Ramos (cell line): ENCODE results near the gene ADGRL3.

Experiments
- in situ Hi-C: fragments of 300-500 bp; cut with MboI; formaldehyde crosslinking; loops from one replicate; pipeline ENCODE4 v1.14.3; 2022; ENCODE audit warnings: low sequenced_read_pairs; ENCODE audit not compliant: unreplicated experiment

ADGRL3 gene

DNA sequence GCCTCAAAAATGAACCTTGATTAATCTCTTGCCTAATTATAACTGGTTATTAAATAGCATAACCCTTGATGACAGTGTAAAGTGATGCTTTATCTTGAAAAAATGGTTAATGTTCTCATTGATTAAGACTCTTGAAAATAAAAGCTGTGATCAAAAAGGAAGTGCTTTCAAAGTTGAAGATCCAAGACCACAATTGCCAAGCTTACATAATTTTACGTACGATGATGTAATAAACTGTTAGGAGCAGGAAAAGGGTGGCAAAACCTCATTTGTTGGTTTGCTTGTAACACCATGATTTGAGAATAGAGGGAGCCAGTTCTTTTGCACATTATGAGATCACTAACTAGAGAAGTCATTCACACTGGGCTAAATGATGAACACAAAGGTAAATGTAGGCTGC, 322.2 kb downstream of the ADGRL3 start:
- in situ Hi-C loops = no loop called here

DNA sequence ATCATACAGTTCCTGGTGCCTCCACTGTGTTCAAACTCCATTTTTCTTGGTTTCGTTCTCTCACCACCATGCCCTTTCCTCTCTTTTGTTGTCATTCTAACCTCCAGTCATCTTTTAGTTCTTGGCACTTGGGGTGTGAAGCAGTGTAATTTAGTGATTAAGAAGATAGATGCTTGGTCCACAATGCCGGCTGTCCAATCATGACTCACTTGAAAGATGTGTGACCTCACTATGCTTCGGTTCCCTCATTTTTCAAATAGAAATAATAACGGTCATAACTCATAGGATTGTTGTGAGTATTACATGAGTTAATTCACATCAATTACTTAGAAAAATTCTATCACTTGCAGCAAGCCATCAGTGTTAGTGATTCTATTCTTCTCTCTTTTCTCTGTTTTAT, 327.8 kb downstream of the ADGRL3 start:
- in situ Hi-C loops = no loop called here

DNA sequence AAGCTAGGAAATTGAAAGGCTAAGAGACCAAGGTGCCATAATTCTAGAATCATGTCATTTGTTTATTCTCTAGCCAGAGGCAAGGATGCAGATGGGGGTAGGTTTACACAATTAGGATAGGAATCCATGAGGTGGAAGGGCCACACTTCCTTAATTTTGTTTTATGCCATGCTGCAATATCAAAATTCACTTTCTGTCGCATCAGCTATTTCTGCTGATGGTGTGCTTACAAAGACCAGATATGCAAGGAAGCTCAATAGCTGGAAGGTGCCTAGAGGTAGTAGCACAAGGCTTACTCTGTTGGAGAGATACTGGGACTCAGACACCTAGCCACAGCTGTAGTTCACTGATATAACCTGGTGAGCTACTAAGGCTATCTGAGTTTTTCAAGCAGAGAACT, 328.5 kb downstream of the ADGRL3 start:
- in situ Hi-C loops = no loop called here

DNA sequence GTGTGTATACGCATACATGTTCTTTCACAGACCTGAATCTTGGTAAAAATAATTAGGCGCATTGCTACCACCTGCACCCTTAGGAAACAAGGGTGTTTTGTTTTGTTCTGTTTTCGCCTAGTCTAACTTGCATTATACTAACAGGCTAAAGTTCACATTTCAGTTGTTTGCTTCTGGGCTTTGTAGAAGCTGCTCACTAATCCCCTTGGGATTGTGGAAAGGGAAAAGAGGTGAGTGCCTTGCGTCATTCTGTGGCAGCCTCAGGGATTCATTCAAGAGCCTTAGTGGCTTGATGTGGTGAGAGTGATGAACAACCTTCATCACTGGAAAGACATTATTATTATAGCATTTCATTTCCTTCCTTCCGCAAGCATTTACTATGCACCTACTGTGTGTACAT, 331.1 kb downstream of the ADGRL3 start:
- in situ Hi-C loops = no loop called here

DNA sequence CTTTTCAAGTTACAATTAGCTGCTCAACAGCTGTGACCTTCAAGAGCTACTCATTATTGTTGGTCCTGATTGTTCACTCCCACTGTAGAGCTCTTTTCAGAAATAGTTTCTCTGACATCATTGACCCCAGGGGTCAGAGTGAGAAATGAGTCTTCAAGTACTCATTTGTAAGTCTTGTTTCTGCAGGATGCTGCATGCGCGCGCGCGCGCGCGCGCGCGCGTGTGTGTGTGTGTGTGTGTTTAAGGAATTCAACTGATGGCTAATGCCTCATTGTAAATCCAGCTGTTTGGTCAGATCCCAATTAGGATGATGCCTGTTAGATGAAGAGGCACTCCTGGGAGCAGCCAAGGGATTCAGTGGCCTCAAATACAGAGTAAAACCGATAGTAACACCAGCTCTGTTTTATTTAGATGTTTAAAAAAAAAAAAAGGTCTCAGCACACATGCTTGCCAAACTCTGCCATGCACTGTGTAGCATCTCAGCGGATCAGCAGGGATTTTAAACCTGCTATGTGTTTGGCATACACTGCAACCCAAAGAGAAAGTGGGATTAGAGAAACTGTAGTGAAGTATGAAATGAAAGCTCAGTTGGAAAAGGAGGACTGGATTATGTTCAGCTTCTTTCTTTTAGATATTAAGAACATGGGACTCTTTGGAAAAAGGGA, 332.3 kb downstream of the ADGRL3 start:
- in situ Hi-C loops = no loop called here

DNA sequence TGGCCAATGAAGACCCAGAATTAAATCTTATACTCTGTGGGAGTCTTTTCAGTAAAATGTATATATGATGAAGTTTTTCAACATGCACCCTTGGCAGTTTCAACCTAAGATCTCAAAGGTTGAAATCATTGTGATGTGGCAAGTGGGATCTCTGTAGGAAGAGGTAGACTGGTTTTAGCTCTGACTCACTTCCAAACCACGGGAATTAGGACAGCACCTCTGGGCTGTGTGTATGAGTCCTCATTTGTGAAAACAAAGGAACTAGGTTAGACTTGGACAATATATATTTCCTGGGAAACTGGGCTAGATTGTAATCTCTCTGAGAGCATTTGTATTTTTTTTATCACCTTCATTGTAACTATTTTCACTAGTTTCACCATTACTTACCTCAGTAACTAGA, 333.0 kb downstream of the ADGRL3 start:
- in situ Hi-C loops = no loop called here

DNA sequence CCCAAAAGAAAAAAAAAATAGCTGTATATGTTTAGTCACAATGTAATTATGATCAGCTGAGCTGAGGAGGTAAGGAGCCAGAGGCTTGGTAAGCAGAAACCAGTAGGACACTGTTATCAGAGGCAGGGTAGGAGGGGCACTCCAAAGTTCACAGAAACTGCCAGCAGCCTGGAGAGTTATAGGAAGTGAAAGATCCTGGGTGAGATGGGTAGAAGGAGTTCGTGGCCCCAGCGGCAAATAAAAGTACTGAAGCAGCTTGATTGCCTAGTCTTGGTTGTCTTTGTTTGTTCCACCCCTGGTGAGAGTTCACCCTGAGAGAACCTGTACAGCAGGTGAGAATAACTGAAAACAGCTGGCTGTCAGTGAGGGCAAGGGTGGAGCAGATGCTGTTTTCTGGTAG, 340.8 kb downstream of the ADGRL3 start:
- in situ Hi-C loops = no loop called here

DNA sequence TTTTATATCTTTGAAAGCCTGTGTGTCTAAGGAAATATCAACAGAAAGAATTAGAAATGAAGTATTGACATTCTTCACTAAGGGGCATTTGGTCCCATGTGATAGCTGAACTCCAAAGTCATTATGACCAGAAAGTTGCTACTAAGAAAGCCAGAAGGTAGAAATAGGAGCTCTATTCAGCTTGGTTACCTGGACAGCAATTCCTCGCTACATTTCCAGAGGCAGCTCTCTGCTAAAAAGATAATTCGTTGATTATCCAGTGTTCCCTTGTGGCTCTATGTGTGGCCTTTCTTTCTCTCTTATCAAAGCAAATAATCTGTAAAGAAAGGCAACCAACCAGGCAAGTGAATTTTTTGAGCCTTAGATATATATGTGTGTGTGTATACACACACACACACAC, 341.3 kb downstream of the ADGRL3 start:
- in situ Hi-C loops = no loop called here

DNA sequence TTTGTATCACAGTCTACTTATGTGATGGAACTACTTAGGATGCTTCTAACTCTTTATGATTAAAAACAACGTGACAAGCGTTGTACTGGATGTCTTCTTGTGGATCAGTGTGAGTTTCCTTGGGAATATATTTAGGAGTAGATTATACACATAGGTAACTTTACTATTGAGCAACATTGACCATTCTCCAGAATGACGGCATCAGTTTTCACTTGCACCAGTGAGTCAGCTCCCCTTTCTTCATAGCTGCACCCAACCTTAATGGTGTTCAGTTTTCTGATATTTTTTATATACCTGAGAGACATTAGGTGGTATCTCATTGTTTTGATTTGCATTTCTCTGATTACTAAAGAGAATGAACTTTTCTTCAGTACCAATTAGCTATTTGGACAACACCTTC, 343.9 kb downstream of the ADGRL3 start:
- in situ Hi-C loops = no loop called here

DNA sequence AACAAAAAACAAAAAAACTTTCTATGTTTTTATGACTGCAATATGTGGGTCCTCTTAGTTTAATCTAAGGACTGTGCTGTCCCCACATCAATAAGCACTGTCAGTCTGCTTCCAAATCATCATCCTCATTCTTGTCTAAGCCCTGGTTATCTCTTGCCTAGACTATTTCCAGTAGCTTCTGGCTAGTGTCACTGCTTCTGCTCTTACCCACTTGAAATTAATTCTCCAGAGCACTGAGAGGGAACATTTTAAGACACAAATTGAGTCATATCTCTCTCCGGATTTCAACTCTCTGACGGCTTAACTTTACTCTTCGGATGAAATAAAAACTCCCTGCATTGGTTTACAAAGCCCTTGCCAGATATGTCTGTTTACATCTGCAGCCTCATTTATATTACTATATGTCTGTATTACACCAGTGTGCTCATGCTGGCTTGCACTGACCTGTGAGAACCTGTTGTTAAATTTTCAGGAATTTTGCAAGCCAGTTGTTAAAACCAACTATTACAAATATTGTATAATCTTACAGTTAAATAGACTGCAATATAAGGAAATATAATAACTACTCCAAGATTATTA, 345.9 kb downstream of the ADGRL3 start:
- in situ Hi-C loops = no loop called here

DNA sequence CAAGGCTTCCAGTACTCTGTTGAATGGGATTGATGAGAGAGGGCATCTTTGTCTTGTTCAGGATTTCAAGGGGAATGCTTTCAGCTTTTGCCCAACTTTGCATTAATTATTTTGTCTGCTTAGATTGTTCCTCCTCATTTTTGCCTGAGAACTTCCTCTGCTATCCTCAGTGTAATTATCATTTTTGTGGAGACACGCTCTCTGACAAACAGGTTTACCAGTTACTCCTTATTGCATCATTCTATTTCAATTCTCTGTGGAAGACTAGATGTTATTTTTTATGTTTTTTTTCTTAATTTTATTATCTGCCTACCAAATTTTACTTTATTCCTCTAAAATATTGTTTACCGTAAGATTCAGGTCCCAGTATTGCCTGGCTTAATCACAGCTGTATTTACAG, 349.2 kb downstream of the ADGRL3 start:
- in situ Hi-C loops = no loop called here

DNA sequence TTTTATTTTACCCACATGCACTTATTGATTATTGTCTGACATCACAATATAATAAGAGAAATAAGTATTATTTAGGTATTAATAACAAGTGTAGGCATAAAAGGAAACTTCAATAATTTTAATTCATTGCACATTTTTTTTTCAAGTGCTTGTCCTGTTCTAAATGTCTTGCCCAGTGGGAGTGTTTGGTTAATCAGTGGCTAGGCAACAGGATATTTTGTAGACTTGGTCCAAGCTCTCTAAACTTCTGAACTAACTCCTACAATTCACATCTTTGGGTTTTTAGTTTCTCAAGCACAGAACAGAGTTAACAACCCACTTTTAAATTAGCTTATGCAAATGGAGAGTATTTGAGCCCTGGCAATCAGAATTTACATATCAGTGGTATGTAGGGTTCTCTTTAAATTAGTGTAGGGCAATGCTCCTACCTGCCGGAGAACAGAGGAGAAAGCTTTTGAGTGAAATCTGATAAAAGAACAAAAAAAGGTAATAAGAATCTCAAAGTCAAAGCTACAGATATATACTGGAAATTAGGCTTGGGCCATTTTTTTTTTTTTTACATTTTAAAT, 353.5 kb downstream of the ADGRL3 start:
- in situ Hi-C loops = no loop called here

DNA sequence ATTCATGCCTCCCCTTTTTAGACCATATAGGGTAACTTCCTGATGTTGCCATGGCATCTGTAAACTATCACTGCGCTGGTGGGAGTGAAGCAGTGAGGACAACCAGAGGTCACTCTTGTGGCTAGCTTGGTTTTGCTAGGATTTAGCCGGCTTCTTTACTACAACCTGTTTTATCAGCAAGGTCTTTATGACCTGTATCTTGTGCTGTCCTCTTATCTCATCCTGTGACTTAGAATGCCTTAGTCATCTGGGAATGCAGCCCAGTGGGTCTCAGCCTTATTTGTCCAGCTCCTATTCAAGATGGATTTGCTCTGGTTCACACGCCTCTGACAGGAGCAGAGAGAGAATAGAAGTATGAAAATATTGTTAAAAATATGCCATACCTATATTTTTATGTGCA, 355.7 kb downstream of the ADGRL3 start:
- in situ Hi-C loops = no loop called here

DNA sequence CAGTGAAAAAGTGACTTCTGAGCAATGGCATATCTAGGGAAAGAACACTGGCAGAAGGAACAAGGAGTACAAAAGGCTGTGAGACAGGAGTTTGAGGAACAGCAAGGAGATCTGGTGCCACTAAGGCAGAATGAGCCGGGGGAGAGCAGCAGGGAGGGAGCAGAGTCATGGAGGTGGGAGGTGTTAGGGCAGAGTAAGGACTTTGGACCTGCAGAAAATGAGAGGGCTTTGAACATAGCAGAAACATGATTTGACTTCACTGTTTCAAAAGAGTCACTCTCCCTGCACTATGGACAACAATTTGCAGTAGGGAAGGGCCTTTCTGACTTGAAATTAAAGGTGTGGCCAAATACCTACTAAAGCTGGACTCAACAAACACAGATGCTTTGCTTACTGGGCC, 356.2 kb downstream of the ADGRL3 start:
- in situ Hi-C loops = no loop called here

DNA sequence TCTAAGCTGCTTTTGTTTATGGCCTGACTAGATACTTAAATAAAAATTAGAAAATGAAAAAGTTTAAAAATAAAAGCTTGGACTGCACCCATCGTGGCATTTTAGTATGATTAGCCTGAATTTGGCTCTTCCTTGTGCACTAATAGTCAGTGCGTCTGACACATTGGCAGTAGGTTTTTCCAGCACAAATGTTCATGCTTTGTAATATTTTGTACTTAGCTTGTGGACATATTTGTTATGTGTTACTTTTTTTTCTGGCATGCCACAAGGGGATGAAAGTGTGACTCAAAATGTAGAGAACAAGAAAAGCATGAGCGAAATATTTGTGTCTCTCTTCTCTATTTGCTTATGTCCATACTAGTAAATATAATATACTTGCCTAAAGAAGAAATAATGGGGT, 359.3 kb downstream of the ADGRL3 start:
- in situ Hi-C loops = no loop called here

DNA sequence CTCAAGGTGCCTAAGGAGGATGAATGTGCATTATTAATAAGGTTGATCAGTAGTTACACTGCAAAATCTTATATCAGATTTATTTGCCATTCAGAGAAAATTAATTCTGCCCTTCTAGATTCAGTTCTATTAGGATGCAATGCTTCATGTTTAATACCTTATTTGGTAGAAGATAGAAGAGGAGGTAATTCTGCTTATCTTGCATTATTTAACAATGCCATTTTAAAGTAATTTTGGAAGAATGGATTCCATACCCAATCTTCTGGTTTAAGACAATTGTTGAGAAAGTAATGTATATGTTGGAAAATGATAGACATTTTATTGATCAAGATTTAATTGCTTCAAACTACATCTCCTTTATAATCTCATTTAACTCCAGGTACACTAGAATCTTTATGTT, 360.9 kb downstream of the ADGRL3 start:
- in situ Hi-C loops = no loop called here

DNA sequence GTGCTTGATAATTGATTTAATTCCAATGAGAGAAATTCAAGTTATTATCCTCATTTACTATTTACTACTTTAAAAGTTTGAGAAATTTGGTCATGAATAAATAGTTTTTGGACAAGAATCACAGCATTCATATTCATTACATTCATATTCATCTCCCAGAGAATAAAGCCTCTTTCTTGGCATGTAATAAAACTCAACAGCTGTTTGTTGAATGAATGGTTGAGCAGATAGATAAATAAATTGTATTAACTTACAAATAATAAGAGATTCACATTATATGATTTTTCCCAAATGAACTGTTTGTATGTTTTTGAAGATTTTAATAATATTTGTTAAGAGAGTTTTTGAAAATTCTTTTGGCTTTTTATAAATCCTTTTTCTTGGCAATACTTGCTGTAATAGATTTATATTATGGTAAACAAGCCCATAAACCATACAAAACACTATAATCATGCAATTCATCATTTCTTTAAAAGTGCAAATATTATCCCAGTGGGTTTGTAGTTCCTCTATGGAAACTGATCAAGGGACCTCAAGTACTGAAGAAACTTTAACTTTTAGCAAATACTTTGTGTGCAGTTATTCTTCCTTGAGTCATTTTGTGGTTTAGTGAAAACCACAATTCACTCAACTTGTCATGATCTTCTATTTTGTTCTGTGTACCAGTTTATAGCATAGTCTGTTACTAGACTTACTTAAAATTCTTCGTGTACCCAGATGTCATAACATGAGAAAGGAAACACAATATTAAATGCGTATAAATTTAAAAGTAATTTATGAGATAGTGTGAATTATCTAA, 371.8 kb downstream of the ADGRL3 start:
- in situ Hi-C loops = no loop called here

DNA sequence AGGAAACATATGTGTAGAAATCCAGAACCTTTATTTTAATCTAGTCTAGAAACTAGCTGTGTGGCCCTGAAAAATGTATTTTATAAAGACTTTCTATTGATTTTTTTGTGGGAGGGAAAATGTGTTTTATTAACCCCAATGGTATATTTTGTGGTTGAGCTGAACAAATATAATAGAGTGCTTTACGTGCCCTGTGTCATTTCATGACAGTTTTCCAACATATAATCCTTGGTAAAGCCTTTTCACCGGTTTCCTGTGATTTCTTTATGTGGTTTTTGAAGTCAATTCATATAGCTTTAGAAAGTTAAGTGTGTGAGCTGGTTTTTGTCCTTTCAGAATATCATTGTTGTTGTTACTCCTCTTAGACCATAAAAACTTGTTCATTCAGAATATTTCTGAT, 375.7 kb downstream of the ADGRL3 start:
- in situ Hi-C loops = no loop called here

DNA sequence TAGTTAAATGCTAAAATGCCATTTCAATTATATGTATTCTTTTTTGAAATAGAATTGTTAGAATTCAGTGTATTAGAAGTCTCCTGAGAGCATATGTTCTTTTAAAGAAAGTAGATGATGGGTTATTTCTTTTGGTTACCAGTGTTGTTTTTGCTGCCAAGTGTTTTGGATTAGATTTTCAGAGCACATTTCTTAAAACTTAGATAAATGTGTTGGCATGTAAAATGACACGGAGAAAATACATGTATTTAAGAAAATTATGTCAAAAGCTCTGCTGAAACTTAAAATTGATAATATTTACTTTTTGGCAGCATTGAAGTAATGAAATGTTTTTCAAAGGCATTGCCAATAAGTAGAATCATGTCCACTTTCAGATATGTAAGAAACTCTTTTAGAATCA, 379.7 kb downstream of the ADGRL3 start:
- in situ Hi-C loops = no loop called here

DNA sequence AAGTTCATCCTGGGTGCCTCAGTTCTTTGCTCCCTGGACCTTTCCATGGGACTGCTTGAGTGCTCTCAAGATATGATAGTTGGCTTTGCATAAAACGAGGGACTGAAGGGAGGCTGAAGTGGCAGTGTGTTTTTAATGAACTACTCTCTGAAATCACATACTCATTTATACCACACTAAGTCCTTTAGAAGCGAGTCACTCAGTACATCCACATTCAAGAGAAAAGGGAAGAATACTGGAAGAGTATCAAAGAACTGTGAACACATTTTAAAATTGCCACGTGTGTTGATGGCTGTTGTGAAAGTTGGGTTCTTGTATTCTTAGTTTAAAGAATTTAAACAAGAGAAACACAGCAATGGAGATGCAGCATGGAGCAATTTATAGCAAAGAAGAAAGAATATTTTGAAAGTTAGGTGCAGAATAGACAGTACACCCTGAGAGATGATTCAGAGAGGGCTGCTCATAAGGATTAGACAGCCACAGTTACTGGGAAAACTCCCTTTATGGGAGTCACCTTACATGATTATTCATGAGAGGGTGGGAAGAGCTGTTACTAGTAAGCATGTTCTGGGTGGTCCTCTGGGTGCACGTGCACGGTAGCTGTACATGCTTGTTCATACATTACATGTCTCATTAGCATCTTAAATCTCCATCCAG, 380.7 kb downstream of the ADGRL3 start:
- in situ Hi-C loops = no loop called here

DNA sequence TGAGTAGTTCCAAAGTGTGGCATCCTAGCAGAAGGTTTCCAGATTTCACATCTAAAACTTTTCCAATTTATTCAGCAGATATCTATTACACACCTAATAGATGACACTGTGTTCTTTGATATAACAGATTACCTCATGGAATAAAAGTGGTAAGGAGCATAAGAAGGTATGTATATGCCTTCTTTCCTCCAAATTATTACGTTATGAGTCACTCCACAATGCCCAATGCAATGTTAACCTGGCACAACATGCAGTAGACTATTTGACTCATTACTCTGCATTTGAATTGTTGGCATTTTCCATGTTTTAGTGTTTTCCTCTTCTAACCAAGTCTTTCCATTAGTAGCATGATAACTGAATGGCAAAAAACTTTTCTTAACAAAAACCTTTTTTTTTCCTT, 383.6 kb downstream of the ADGRL3 start:
- in situ Hi-C loops = no loop called here
